C4-2B (cell line): ENCODE data around the gene ABCG1.

Experiments
- CTCF ChIP-seq: fragments of 450-650 bp; conservative IDR thresholded peaks from 2 replicates; pipeline ENCODE4 v1.5.1; 2017; ENCODE audit warnings: mild to moderate bottlenecking
- ZFX ChIP-seq: fragments of 450-650 bp; IDR thresholded peaks from 2 replicates; pipeline ENCODE4 v1.6.1; 2017

- TF ChIP-seq CTCF, result no peak
- TF ChIP-seq ZFX, result no peak
Observed at GRCh38 chr21:42239556-42239955, 20.6 kb downstream of the ABCG1 start.
